ENCODE data around the gene OSM.
"Not testable (repeated sequence)": the region's sequence is repeated elsewhere in the genome, so short reads cannot be mapped to it uniquely, and the experiment has no call there.

Gene OSM

DNA sequence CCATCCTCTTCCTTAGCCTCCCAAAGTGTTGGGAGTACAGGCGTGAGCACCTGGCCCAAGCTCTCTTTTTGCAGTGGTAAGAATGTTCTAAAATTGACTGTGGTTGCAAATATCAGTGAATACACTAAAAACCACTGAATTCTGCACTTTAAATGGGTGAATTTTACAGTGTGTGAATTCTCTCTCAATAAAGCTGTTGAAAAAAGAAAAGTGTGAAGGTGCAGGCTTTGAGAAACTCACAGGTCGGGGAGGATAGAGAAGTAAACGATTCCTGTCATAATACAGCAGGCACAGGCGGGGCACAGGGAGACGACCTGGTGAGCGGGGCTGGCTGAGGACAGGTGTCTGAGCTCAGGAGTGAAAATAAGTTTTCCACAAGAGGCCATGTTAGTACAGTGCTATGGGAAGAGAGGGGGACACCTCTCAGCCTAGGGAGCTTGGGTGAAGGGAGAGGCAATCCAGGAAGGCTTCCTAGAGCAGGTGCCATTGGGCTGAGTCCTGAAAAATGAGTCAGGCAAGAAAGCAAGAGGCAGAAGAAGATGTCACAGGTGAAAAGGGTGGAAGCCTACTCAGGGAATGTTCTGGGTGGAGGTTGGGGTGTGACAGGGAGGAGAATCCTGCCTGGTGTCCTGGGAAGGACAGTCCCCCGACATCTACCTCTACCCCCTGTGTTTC lies 46.2 kb downstream of the OSM start:
- TF ChIP-seq, protein P1, sequence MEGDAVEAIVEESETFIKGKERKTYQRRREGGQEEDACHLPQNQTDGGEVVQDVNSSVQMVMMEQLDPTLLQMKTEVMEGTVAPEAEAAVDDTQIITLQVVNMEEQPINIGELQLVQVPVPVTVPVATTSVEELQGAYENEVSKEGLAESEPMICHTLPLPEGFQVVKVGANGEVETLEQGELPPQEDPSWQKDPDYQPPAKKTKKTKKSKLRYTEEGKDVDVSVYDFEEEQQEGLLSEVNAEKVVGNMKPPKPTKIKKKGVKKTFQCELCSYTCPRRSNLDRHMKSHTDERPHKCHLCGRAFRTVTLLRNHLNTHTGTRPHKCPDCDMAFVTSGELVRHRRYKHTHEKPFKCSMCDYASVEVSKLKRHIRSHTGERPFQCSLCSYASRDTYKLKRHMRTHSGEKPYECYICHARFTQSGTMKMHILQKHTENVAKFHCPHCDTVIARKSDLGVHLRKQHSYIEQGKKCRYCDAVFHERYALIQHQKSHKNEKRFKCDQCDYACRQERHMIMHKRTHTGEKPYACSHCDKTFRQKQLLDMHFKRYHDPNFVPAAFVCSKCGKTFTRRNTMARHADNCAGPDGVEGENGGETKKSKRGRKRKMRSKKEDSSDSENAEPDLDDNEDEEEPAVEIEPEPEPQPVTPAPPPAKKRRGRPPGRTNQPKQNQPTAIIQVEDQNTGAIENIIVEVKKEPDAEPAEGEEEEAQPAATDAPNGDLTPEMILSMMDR (conservative IDR thresholded peaks at IDR 0.05; ENCODE audit: control insufficient read depth, insufficient read depth, low read depth, low read length): no peak
- DNase-seq (ENCODE audit: low read depth): no peak
- no peak overlapping the region for H3K4me3 ChIP-seq (ENCODE audit: control insufficient read depth, low read depth, low read length)

DNA sequence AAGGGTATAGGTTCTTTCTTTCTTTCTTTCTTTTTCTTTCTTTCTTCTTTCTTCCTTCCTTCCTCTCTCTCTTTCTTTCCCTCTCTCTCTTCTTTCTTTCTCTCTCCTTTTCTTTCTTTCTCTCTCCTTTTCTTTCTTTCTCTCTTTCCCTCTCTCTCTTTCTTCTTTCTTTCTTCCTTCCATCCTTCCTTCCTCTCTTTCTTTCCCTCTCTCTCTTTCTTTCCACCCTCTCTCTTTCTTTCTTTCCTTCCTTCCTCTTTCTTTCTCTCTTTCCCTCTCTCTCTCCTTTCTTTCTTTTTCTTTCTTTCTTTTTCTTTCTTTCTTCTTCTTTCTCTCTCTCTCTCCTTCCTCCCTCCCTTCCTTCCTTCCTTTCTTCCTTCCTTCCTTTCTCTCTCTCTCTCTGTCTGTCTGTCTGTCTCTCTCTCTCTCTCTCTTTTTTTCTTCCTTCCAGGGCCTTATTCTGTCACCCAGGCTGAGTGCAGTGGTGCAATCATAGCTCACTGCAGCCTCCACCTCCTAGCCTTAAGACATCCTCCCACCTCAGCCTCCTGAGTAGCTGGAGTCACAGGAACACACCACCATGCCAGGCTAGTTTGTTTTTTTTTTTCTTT lies 46.9 kb downstream of the OSM start:
- TF ChIP-seq, protein P1 (conservative IDR thresholded peaks at IDR 0.05; ENCODE audit: control insufficient read depth, insufficient read depth, low read depth, low read length): no peak
- no peak overlapping the region for H3K4me3 ChIP-seq (ENCODE audit: control insufficient read depth, low read depth, low read length)
- no peak for DNase-seq (ENCODE audit: low read depth)

DNA sequence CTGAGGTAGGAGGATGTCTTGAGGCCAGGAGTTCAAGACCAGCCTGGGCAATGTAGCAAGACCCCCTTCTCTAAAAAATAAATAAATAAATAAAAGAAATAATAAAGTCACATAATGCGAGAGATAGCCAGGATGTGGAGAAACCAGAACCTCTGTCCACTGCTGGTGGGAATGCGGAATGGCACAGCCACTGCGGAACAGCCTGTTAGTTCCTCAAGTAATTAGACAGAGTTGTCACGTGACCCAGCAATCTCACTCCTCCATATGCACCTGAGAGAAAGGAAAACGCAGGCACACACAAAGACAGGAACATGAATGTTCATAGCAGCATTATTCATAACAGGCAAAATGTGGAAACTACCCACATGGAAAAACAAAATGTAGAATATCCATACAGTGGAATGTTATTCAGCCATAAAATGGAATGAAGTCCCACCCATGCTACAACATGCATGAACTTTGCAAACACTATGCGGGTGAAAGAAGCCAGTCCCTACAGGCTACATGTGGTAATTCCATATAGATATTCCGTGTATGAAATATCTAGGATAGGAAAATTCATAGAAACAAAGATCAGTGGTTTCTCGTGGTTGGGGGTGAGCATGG lies 47.5 kb downstream of the OSM start:
- no peak overlapping the region for H3K4me3 ChIP-seq (ENCODE audit: control insufficient read depth, low read depth, low read length)
- TF ChIP-seq, protein P1 (conservative IDR thresholded peaks at IDR 0.05; ENCODE audit: control insufficient read depth, insufficient read depth, low read depth, low read length): no peak
- DNase-seq (ENCODE audit: low read depth): no peak

DNA sequence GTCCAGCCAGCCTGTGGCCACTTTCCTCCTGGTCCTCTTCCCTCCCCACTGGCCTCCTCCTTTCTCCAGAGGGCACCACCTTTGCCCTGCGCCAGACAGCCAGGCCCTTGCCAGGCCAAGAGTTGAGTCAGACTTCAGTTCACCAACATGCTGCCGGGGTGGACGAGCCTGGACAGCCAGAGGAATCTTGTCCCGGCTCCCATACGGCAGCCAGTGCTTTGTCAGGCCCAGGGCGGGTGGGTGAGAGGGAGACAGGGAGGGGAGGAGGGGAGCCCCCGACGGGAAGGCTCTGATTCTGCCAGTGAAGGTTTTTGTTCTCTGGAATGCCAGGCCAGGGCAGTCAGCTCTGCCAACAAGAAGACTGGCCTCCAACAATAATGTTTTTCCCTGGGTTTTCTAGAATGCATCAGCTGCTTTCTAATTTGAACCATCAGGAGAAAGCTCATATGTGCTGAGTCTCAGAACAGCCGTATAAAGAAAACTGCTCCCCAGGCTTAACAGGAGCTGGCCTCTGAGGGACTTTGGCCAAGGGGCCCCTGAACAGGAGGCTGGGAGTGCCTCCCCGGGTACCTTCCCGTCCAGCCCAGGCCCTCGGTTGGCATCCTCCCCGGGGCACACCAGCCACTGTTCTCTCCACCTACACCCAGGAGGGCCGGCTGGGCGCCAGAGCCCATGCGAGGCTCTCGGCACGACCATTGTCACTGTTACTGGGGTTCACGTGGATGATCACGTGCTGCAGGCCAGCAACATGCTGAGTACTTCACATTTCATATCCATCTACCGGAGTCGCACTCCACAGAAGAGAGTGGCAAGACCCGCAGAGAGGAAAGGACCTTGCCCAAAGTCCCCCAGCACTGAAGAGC lies 48.7 kb downstream of the OSM start:
- H3K4me3 ChIP-seq (ENCODE audit: control insufficient read depth, low read depth, low read length): no peak overlapping the region
- TF ChIP-seq, protein P1 (conservative IDR thresholded peaks at IDR 0.05; ENCODE audit: control insufficient read depth, insufficient read depth, low read depth, low read length): no peak
- DNase-seq (ENCODE audit: low read depth): no peak

DNA sequence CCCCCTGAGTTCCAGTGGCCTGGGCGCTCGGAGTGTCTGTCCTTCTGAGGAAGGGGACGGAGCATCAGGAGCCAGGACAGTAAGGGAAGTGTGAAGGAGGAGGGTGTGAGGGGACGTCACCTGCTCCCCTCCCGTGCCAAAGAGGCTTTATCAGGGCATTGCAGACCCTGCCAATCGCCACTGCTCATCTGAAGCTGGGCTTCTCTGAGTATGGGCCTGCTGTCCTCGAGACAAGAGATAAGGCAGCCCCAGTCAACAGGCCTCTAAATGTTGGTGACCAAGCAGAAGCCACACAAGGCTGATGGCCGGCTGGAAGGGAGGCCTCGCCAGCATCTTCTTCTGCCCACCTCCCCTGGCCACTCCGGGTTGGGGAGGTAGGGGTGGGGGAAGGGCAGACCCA lies 49.9 kb downstream of the OSM start:
- TF ChIP-seq, protein P1 (conservative IDR thresholded peaks at IDR 0.05; ENCODE audit: control insufficient read depth, insufficient read depth, low read depth, low read length): no peak
- no peak for DNase-seq (ENCODE audit: low read depth)
- no peak overlapping the region for H3K4me3 ChIP-seq (ENCODE audit: control insufficient read depth, low read depth, low read length)

DNA sequence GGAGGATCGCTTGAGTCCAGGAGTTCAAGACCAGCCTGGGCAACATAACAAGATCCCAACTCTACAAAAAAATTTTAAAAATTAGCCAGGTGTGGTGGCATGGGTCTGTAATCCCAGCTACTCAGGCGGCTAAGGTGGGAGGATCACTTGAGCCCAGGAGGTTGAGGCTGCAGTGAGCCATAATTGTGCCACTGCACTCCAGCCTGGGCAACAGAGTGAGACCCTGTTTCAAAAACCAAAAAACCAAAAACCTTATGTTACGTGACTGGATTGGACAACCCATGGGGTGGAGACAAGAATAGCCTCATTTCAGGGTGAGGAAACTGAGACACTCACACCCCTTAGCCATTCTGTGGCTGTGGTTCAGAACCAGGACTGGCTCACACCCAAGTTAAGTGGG lies 50.4 kb downstream of the OSM start:
- DNase-seq (ENCODE audit: low read depth); H3K4me3 ChIP-seq (ENCODE audit: control insufficient read depth, low read depth, low read length): not testable (repeated sequence)

All from fibroblast of mammary gland (primary cell).